Measurements from ENCODE around the gene GLRX.

The GLRX gene

DNA sequence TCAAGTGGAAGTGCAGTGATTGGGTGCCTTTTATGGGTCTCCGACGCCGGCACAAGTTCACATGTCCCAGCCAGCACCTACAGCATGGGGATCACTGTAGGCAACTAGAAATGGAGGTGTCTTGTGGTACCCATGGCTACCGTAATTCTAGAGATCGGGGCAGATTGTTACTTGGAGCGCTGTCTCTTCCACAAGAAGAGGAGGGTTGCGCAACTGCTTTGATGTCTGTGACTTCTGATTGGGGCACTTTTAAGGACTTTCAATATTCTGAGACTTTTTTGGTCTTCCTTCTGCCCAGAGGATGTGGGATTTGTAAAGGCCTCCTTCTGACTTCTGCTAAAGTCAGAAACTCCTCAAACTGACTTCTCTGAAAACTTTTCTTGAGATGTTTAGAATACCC is 41.9 kb downstream of the GLRX start:
- DNase-seq = peak in 3 of 4 experiments; percentile 45 to 63 (median 53)

DNA sequence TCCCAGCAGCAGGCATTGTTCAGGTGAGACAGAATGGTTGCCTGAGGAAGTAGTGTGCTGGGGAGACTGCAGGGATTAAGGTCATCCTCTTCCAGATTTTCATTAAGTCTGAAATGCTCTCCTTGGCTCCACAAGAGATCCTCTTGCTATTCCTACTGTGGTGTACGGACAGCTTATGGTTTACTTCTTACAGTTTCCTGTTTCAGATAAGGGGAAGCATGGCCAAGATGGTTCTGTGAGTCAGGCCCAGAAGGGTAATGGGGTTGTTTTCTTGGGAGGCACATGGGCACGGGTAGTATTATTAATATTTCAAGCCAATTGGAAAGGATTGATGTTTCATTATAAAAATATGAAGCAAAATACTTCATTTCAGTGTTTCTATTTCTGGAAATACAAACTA is 42.9 kb downstream of the GLRX start:
- DNase-seq = peak; percentile 53 to 79 (median 68)

DNA sequence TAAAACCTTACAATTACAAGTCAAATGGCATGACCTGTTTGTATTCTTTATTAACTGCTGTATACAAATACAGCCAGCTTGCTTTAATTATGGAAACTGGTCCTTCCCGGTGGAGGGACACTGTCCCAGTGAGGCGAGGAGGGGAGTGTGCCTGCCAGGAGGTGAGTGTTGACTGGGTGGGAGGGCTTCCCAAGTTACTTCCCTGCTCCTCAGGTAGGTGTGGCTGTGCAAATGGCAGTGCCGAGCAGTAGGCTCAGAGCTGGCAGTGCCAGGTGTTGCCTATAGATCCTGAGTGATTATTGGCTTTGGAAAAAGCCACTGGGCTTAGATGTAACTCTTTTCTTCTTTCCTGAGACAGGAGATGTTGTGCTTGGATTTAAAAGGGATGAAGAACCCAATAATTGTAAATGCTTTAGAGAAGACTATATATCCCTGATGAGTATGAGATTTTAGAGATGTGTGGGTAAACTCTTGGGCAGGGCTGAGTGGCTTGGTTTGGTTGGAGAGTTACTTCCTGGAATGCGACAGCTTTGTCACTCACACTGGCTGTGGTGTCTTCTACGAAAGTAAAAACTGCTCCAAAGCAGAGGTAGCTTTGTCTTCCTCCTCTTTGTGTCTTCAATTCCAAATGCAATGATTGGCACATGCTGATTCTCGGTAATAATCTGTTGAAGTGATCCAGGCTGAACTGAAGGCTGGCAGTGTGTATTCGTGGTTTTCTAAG is 43.7 kb downstream of the GLRX start:
- DNase-seq = peak in 3 of 4 experiments; percentile 35 to 40 (median 38)

DNA sequence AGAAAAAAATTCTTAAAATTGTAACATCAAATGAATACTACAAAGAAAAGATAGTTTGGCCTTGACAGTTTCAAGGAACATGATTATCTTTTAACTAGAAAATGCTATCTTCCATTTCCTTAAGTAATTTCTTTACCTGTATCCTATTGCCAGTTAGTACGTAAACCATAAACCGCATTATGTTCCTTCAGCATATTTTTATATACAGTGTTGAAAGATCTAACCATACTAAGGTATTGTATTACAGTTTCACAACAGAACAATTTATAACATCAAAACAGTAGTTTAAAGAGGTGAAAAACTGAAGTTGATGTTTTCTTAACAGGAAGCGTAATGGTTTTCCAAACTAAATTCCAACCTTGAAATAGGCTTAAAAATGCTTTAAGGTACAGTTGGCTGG is 45.1 kb downstream of the GLRX start:
- no peak for DNase-seq

DNA sequence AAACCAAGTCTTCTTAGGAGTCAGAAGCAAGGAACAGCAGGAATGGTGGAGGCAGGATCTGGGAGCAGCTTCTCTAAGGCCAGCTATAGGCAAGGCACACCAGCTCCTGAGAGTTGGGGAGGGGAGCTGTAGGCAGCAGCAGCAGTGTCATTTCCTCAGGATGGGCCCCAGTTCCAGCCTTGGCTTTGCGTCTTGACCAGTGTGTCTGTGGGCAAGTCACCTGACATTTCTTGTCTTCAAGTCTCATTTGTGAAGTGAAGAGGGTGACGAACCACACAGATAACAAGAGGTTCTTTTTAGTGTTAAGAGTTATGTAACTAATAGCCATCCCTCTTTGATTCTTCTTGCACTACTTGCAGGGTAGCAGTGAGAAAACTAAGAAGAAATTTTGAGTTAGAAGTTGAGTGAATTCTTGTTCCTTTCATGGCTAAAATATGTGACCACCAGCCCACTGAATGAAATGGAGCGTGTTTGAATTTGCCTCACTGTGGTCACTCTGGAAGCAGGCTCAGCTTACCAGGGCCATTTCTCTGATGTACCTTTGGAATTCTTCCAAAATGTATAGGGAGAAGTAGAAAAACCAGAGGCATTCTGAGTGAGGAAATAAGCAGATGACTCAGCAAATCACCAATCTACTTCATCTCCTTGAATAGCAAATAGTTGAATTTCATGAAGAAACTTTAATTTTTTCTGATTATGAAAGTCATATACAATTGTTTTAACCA is 49.0 kb downstream of the GLRX start:
- peak; percentile 17 to 58 (median 42) for DNase-seq

DNA sequence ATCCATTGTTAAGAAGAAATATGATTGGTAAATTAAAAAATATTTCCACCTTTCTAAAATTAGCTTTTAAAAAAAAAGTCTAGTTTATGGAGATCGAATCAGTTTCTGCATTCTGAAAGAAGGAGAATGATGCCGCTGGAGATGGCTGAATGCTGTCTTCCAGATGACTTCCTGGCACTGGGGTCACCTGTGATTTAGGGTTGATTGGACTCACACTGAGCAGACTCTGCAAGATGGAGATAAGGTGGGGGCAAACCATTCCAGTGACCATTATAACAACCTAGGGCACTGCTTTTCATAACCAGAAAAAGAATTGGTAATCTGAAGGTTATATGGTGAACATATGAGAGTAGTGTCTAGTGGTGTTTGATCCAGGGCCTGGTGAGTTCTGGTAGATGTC is 50.6 kb downstream of the GLRX start:
- DNase-seq = no peak

DNA sequence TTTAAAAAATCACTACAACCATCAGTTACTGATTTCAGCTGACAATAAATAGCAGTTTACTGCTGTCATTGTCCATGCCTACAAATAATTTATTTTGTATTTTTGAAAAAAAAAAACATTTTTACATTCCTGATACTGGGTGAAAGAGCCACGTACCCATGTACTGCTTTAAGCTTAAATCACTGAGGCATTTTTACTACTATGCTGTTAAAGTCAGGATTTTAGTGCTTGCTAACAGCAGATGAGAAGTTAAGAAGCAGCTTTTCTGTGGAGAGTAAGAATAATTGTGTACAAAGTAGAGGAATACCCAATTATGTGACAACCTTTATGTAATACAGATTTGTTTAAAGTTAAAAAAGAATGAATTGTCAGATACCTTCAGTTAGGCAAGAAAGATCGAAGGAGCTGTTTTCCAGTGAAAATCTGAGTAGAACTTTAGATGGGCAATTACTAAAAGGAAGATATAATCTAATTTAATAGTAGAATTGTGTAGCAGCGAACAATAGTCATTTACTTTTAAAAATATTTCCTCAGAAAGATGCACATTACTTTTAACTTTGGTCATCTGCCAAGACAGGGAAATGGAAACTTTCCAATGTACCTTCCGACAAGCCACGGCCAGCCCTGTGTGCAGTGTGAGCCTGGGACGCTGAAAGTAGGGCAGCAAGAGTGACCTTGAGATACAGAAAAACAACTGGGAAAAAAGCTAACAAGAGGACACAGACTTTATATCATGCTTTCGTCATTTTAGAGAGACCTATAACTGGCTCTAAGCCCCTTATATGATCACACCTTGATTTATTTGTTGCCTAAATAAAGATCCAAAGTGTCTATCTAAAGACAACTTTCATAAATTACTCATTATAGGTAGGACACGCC is 51.5 kb downstream of the GLRX start:
- DNase-seq = no peak

DNA sequence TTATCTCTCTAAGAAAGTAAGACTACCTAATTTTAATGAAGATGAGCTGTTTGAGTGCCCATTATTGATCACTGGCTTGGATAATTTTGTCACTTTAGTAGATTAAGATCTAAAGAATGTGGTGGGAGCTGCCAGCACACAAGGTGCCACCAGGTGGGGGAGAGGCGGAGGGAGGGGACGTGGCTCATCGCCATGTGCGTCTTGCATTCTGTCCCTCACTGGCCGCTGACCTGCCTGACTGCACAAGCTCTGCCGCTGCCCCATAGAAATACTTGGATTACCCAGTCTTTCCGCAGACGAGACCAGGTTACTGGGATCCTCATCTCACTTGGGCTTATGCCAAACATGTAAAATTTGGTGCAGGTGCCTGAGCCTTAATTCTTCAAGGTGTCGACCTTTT is 53.8 kb downstream of the GLRX start:
- no peak for DNase-seq

DNA sequence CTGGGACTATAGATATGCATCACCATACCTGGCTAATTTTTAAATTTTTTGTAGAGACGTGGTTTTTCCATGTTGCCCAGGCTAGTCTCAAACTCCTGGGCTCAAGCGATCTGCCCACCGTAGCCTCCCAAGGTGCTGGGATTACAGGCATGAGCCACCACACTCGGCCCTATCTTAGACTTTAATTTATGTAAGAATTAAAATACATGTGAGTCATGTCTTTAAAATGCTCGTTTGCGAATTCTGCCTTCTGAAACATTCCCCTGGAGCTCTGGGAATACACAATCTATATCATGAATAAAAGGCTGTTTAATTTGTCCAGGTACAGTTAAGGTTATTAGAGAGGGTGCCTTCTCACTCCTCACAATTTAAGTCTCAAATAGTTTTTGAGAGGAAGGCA is 58.6 kb downstream of the GLRX start:
- DNase-seq = no peak
